ENCODE results near the gene CRACR2A. TPM values are rescaled to one million over a fixed set of nuclear protein-coding genes. Genes with fewer than 3 reads are reported as not detected.

The CRACR2A gene
- total and polyA plus RNA-seq, 2 of the 13 experiments (the other 11 are each of a cell fraction or from before 2014, with no cell fraction given): 0.09 to 0.20 TPM

DNA sequence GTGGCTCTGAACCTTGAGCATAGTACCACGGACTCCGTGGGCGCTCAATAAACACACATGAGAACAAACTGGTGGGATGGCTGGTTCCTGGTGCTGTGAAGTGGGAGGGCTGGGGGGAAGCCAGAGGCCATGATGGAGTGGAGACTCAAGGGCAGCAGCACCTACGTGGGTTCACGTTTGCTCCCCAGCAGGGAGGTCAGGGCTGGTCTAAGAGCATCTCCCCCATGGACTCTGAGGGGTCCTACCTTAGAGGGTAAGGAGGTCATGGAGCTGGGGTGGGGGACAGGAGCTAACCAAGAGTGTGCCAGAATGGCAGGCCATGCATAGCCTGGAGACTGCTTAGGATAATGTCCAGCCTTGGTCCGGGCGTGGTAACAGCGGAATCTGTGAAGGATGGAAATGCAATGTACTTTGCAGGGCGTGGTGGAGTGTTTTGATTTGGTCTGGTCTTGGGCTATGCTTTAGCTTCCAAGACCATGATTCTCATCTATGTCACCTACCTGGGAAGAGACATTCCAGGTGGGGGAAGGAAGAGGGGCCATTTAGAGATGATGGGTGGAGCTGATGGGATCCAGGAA lies 158.9 kb downstream of the CRACR2A start:
- FAIRE-seq: no peak
- 38% methylated on average over 7 of the region's 9 CpGs for WGBS (ENCODE audit: low lambda C conversion rate)

DNA sequence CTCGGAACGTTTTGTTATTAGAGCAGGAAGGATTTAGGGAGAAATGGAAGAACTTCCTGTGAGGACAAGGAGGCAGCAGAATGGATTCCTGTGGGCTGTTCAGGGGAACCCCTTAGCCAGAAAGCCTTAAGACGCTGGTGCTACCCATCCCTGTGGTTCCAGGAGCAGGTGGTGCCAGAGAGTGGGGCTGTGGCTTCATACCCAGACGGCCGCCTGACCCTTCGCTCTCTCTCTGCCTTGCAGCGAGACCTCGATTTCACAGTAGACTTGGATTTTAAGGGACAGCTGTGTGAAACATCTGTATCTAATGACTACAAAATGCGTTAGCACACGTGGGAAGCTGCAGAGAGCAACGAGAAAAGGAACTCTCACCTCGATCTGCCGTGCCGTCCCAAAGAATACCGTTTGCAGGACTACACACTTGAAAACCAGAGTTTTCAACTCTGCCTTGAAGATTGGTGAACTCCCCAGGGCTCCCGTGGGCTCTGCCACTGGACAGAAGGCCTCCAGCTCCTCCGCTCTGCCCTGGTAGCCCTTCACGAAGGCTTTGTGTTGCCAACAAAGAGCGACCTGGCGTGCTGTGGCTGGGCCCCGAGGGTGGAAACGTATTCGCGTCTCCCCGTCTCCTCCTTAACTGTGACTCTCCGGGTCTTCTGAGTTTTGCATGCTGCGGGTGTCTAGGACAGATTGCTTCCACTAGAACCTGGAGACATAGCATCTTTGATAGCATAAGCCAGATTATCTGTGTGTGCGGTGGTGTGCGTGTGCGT lies 159.9 kb downstream of the CRACR2A start:
- intact Hi-C loops (cut with micrococcal nuclease; ENCODE audit: unreplicated experiment) (no loop called here), in situ Hi-C loops (cut with HindIII; ENCODE audit: extremely low pct_ligation_motif_present, low pct_unique_long_range_greater_than_20kb) (no loop called here)
- Histone ChIP-seq H3K27me3 (ENCODE audit: control insufficient read depth in 1 of 2, insufficient read depth in 2 of 2, low read length in 2 of 2) (peaks cover 0 to 29% of the 10 kb centered on the region in 2 experiments; a peak in 3 of 5 replicates), H3K36me3 (replicated peaks in 1 of 2; ENCODE audit: control insufficient read depth in 1 of 2, insufficient read depth in 2 of 2, low read length in 2 of 2) (no peaks in the 10 kb centered on the region), H3K4me2 (ENCODE audit: low read depth, low read length) (no peak overlapping the region), H2AFZ (ENCODE audit: low read length) (no peak overlapping the region), H3K9me3 (ENCODE audit: low read length) (no peaks in the 10 kb centered on the region), H3K9ac (ENCODE audit: insufficient read depth, low read depth, low read length) (no peak overlapping the region), H3K79me2 (ENCODE audit: insufficient read depth, low read length) (no peaks in the 10 kb centered on the region), H3K4me3 (replicated peaks in 1 of 3; ENCODE audit: insufficient read depth in 1 of 3, low read depth in 2 of 3, low read length in 3 of 3) (no peak overlapping the region), H3K4me1 (ENCODE audit: insufficient read depth, low read length) (no peaks in the 10 kb centered on the region), H4K20me1 (ENCODE audit: insufficient read depth, low read length) (no peaks in the 10 kb centered on the region), H3K27ac (ENCODE audit: extremely low read length, insufficient read depth, low read length) (no peak overlapping the region)
- no peak for FAIRE-seq
- no peak for ATAC-seq
- POLR2A ChIA-PET: no interaction called here
- BruUV-seq (replicated peaks): no TSS peak
- DNase-seq (ENCODE audit: low spot score): no peak
- CTCF ChIA-PET (ENCODE audit: low intra/inter-chr PET ratio, low total read pairs): no interaction called here
- 40% methylated on average over 24 of the region's 30 CpGs for WGBS (ENCODE audit: low lambda C conversion rate)
- no peak for TF ChIP-seq KLF16 (CRISPR knock-in tag; IDR thresholded peaks at IDR 0.05)
- no peak for TF ChIP-seq ETS1 (CRISPR knock-in tag; IDR thresholded peaks at IDR 0.05)
- TF ChIP-seq ZNF839 (CRISPR knock-in tag; IDR thresholded peaks at IDR 0.05; ENCODE audit: borderline replicate concordance): no peak
- no peak for TF ChIP-seq ZNF121 (CRISPR knock-in tag; IDR thresholded peaks at IDR 0.05)
- TF ChIP-seq, protein P1, sequence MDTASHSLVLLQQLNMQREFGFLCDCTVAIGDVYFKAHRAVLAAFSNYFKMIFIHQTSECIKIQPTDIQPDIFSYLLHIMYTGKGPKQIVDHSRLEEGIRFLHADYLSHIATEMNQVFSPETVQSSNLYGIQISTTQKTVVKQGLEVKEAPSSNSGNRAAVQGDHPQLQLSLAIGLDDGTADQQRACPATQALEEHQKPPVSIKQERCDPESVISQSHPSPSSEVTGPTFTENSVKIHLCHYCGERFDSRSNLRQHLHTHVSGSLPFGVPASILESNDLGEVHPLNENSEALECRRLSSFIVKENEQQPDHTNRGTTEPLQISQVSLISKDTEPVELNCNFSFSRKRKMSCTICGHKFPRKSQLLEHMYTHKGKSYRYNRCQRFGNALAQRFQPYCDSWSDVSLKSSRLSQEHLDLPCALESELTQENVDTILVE (CRISPR knock-in tag; IDR thresholded peaks at IDR 0.05): no peak
- TF ChIP-seq, protein P2, sequence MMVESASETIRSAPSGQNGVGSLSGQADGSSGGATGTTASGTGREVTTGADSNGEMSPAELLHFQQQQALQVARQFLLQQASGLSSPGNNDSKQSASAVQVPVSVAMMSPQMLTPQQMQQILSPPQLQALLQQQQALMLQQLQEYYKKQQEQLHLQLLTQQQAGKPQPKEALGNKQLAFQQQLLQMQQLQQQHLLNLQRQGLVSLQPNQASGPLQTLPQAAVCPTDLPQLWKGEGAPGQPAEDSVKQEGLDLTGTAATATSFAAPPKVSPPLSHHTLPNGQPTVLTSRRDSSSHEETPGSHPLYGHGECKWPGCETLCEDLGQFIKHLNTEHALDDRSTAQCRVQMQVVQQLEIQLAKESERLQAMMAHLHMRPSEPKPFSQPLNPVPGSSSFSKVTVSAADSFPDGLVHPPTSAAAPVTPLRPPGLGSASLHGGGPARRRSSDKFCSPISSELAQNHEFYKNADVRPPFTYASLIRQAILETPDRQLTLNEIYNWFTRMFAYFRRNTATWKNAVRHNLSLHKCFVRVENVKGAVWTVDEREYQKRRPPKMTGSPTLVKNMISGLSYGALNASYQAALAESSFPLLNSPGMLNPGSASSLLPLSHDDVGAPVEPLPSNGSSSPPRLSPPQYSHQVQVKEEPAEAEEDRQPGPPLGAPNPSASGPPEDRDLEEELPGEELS (CRISPR knock-in tag; IDR thresholded peaks at IDR 0.05): no peak

More for the DNA sequence above, 158.9 kb downstream of the CRACR2A start:
- H3K9me3 ChIP-seq (ENCODE audit: low read length): no peaks in the 10 kb centered on the region
- no peak overlapping the region for H3K27ac ChIP-seq (ENCODE audit: extremely low read length, insufficient read depth, low read length)
- no peaks in the 10 kb centered on the region for H3K4me1 ChIP-seq (ENCODE audit: insufficient read depth, low read length)
- H3K4me3 ChIP-seq (replicated peaks in 1 of 3; ENCODE audit: insufficient read depth in 1 of 3, low read depth in 2 of 3, low read length in 3 of 3): no peak overlapping the region
- ChIA-PET CTCF (ENCODE audit: low intra/inter-chr PET ratio, low total read pairs) (no interaction called here), POLR2A (no interaction called here)
- no peak for DNase-seq (ENCODE audit: low spot score)
- BruUV-seq (replicated peaks): no TSS peak
- H3K4me2 ChIP-seq (ENCODE audit: low read depth, low read length): no peak overlapping the region
- no peaks in the 10 kb centered on the region for H3K79me2 ChIP-seq (ENCODE audit: insufficient read depth, low read length)
- H3K36me3 ChIP-seq (replicated peaks in 1 of 2; ENCODE audit: control insufficient read depth in 1 of 2, insufficient read depth in 2 of 2, low read length in 2 of 2): no peaks in the 10 kb centered on the region
- H3K27me3 ChIP-seq (ENCODE audit: control insufficient read depth in 1 of 2, insufficient read depth in 2 of 2, low read length in 2 of 2): peaks cover 0 to 29% of the 10 kb centered on the region in 2 experiments; a peak in 3 of 5 replicates
- no peaks in the 10 kb centered on the region for H4K20me1 ChIP-seq (ENCODE audit: insufficient read depth, low read length)
- TF ChIP-seq ZNF331 (CRISPR knock-in tag; IDR thresholded peaks at IDR 0.05) (no peak), SOX6 (IDR thresholded peaks at IDR 0.05) (no peak), SOX6 (CRISPR knock-in tag; IDR thresholded peaks at IDR 0.05) (no peak)
- TF ChIP-seq, protein P3, sequence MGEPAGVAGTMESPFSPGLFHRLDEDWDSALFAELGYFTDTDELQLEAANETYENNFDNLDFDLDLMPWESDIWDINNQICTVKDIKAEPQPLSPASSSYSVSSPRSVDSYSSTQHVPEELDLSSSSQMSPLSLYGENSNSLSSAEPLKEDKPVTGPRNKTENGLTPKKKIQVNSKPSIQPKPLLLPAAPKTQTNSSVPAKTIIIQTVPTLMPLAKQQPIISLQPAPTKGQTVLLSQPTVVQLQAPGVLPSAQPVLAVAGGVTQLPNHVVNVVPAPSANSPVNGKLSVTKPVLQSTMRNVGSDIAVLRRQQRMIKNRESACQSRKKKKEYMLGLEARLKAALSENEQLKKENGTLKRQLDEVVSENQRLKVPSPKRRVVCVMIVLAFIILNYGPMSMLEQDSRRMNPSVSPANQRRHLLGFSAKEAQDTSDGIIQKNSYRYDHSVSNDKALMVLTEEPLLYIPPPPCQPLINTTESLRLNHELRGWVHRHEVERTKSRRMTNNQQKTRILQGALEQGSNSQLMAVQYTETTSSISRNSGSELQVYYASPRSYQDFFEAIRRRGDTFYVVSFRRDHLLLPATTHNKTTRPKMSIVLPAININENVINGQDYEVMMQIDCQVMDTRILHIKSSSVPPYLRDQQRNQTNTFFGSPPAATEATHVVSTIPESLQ (CRISPR knock-in tag; conservative IDR thresholded peaks at IDR 0.05): no peak
- no peak overlapping the region for H2AFZ ChIP-seq (ENCODE audit: low read length)
- intact Hi-C loops (cut with micrococcal nuclease; ENCODE audit: unreplicated experiment) (no loop called here), in situ Hi-C loops (cut with HindIII; ENCODE audit: extremely low pct_ligation_motif_present, low pct_unique_long_range_greater_than_20kb) (no loop called here)
- no peak for ATAC-seq
- H3K9ac ChIP-seq (ENCODE audit: insufficient read depth, low read depth, low read length): no peak overlapping the region

Data from HepG2 (cell line).